IPS-18a (cell line): ENCODE results near the gene NUDT16.
"Not testable (repeated sequence)": the region's sequence is repeated elsewhere in the genome, so short reads cannot be mapped to it uniquely, and the experiment has no call there.

Source experiments
- H3K27ac ChIP-seq: one replicate; pipeline ENCODE4 v1.5.1; 2013; ENCODE audit warnings: low read length
- H3K27me3 ChIP-seq: one replicate; pipeline ENCODE4 v1.6.1; 2013; ENCODE audit warnings: mild to moderate bottlenecking, low read length; ENCODE audit not compliant: control insufficient read depth, insufficient read depth
- H3K36me3 ChIP-seq: one replicate; pipeline ENCODE4 v1.6.1; 2013; ENCODE audit warnings: low read depth, low read length; ENCODE audit not compliant: control insufficient read depth
- H3K4me1 ChIP-seq: one replicate; pipeline ENCODE4 v1.6.1; 2013; ENCODE audit warnings: low read depth, low read length; ENCODE audit not compliant: control insufficient read depth
- H3K4me3 ChIP-seq: one replicate; pipeline ENCODE4 v1.5.1; 2013; ENCODE audit warnings: low read length
- H3K9ac ChIP-seq: one replicate; pipeline ENCODE4 v1.6.1; 2013; ENCODE audit warnings: mild to moderate bottlenecking, low read length, moderate library complexity
- H3K9me3 ChIP-seq: one replicate; pipeline ENCODE4 v1.6.1; 2013; ENCODE audit warnings: low read depth, low read length; ENCODE audit not compliant: control insufficient read depth

The NUDT16 gene

GRCh38 chr3:131360191-131360755, 21.3 kb upstream of the NUDT16 start:
- no peak overlapping the region for H3K9ac ChIP-seq
- no peaks in the 10 kb centered on the region for H3K9me3 ChIP-seq
- H3K4me3 ChIP-seq: no peak overlapping the region
- no peaks in the 10 kb centered on the region for H3K4me1 ChIP-seq
- H3K27me3 ChIP-seq: no peaks in the 10 kb centered on the region
- H3K27ac ChIP-seq: no peak overlapping the region
- no peaks in the 10 kb centered on the region for H3K36me3 ChIP-seq

- not testable (repeated sequence) for H3K9ac ChIP-seq, H3K4me3 ChIP-seq, H3K4me1 ChIP-seq, H3K27ac ChIP-seq, H3K27me3 ChIP-seq, H3K9me3 ChIP-seq, H3K36me3 ChIP-seq
These were observed 20.5 kb upstream of the NUDT16 start for GRCh38 chr3:131361066-131361463.

GRCh38 chr3:131361464-131362421, 19.8 kb upstream of the NUDT16 start:
- no peaks in the 10 kb centered on the region for H3K36me3 ChIP-seq
- no peaks in the 10 kb centered on the region for H3K27me3 ChIP-seq
- no peaks in the 10 kb centered on the region for H3K4me1 ChIP-seq
- no peak overlapping the region for H3K9ac ChIP-seq
- peaks cover 3% of the 10 kb centered on the region for H3K9me3 ChIP-seq
- no peak overlapping the region for H3K27ac ChIP-seq
- no peak overlapping the region for H3K4me3 ChIP-seq

- no peaks in the 10 kb centered on the region for H3K27me3 ChIP-seq
- no peak overlapping the region for H3K9ac ChIP-seq
- H3K36me3 ChIP-seq: no peaks in the 10 kb centered on the region
- no peaks in the 10 kb centered on the region for H3K4me1 ChIP-seq
- H3K27ac ChIP-seq: no peak overlapping the region
- H3K9me3 ChIP-seq: peaks cover 14% of the 10 kb centered on the region
- H3K4me3 ChIP-seq: no peak overlapping the region
These were observed 18.3 kb upstream of the NUDT16 start for GRCh38 chr3:131363275-131363674.

- Histone ChIP-seq H3K4me3 (no peak overlapping the region), H3K9me3 (peaks cover 15% of the 10 kb centered on the region), H3K27ac (no peak overlapping the region), H3K4me1 (no peaks in the 10 kb centered on the region), H3K27me3 (no peaks in the 10 kb centered on the region), H3K36me3 (no peaks in the 10 kb centered on the region), H3K9ac (no peak overlapping the region)
These were observed 10.5 kb upstream of the NUDT16 start for GRCh38 chr3:131370935-131371687.

GRCh38 chr3:131371688-131372066, 9.9 kb upstream of the NUDT16 start:
- Histone ChIP-seq H3K4me3 (no peak overlapping the region), H3K36me3 (no peaks in the 10 kb centered on the region), H3K27ac (no peak overlapping the region), H3K27me3 (no peaks in the 10 kb centered on the region), H3K9me3 (peaks cover 13% of the 10 kb centered on the region), H3K9ac (no peak overlapping the region), H3K4me1 (no peaks in the 10 kb centered on the region)

- Histone ChIP-seq H3K4me3 (no peak overlapping the region), H3K36me3 (no peaks in the 10 kb centered on the region), H3K27me3 (no peaks in the 10 kb centered on the region), H3K27ac (no peak overlapping the region), H3K4me1 (no peaks in the 10 kb centered on the region), H3K9me3 (no peaks in the 10 kb centered on the region), H3K9ac (no peak overlapping the region)
These were observed 6.8 kb upstream of the NUDT16 start for GRCh38 chr3:131374741-131375140.

- peaks cover 12% of the 10 kb centered on the region for H3K36me3 ChIP-seq
- H3K27me3 ChIP-seq, H3K9me3 ChIP-seq, H3K4me1 ChIP-seq: not testable (repeated sequence)
- H3K4me3 ChIP-seq: peak overlapping the region; percentile 97
- peak overlapping the region; percentile 31 for H3K27ac ChIP-seq
- H3K9ac ChIP-seq: peak overlapping the region; percentile 73
These were observed 641 bp upstream of the NUDT16 start for GRCh38 chr3:131380821-131381444.

- Histone ChIP-seq H3K4me1 (peaks cover 6% of the 10 kb centered on the region), H3K27ac (no peak overlapping the region), H3K9me3 (no peaks in the 10 kb centered on the region), H3K27me3 (no peaks in the 10 kb centered on the region), H3K36me3 (peaks cover 16% of the 10 kb centered on the region), H3K4me3 (no peak overlapping the region), H3K9ac (no peak overlapping the region)
These were observed 5.0 kb downstream of the NUDT16 start for GRCh38 chr3:131386429-131387165.

GRCh38 chr3:131387796-131388489, 6.4 kb downstream of the NUDT16 start:
- H3K9me3 ChIP-seq: no peaks in the 10 kb centered on the region
- no peak overlapping the region for H3K27ac ChIP-seq
- no peaks in the 10 kb centered on the region for H3K4me1 ChIP-seq
- H3K9ac ChIP-seq: no peak overlapping the region
- H3K27me3 ChIP-seq: no peaks in the 10 kb centered on the region
- peaks cover 16% of the 10 kb centered on the region for H3K36me3 ChIP-seq
- no peak overlapping the region for H3K4me3 ChIP-seq
